ENCODE results near the gene ZNF750.

Gene ZNF750

DNA sequence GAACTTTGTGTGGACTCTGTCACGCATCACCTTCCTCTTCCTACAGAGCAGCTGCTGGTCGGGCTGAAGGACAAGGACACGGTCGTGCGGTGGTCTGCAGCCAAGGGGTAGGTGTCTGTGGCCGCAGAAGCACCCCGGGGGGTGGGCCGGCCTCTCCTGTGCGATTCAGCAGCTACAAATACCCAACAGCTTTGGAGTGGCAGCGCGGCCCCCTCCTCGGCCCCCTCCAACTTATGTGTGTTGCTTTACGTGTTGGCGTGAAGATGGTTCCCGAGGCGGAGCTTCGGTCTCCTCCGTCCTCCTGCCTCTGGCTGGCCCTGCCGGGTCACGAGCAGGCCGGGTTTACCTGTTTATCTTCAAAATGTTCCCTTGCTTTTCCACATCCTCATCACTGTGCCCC lies 32.3 kb downstream of the ZNF750 start:
- Histone ChIP-seq H3K36me3 (ENCODE audit: insufficient read depth, low read length) (peaks cover 30% of the 10 kb centered on the region), H3K9ac (ENCODE audit: low read length) (no peak overlapping the region), H3K4me1 (ENCODE audit: insufficient read depth, low read length, severe bottlenecking) (peaks cover 10% of the 10 kb centered on the region), H4K20me1 (ENCODE audit: insufficient read depth, low read length) (no peaks in the 10 kb centered on the region), H3F3A (ENCODE audit: insufficient read depth, low read length) (no peaks in the 10 kb centered on the region), H3K9me2 (ENCODE audit: low read depth, low read length) (no peaks in the 10 kb centered on the region), H3K4me2 (ENCODE audit: low read length) (no peak overlapping the region), H3K27me3 (ENCODE audit: insufficient read depth, low read length) (no peaks in the 10 kb centered on the region), H3K27ac (ENCODE audit: low read depth, low read length, poor library complexity, severe bottlenecking) (no peak overlapping the region), H2AFZ (ENCODE audit: low read length) (no peak overlapping the region), H3K4me3 (ENCODE audit: low read depth, low read length, poor library complexity, severe bottlenecking) (no peak overlapping the region), H3K9me3 (ENCODE audit: low read length) (no peaks in the 10 kb centered on the region), H3K79me2 (ENCODE audit: insufficient read depth, low read length) (no peaks in the 10 kb centered on the region)
- TF ChIP-seq EZH2 (IDR thresholded peaks at IDR 0.05; ENCODE audit: borderline replicate concordance, low read length) = no peak
- TF ChIP-seq, protein P1, sequence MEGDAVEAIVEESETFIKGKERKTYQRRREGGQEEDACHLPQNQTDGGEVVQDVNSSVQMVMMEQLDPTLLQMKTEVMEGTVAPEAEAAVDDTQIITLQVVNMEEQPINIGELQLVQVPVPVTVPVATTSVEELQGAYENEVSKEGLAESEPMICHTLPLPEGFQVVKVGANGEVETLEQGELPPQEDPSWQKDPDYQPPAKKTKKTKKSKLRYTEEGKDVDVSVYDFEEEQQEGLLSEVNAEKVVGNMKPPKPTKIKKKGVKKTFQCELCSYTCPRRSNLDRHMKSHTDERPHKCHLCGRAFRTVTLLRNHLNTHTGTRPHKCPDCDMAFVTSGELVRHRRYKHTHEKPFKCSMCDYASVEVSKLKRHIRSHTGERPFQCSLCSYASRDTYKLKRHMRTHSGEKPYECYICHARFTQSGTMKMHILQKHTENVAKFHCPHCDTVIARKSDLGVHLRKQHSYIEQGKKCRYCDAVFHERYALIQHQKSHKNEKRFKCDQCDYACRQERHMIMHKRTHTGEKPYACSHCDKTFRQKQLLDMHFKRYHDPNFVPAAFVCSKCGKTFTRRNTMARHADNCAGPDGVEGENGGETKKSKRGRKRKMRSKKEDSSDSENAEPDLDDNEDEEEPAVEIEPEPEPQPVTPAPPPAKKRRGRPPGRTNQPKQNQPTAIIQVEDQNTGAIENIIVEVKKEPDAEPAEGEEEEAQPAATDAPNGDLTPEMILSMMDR (IDR thresholded peaks at IDR 0.05; ENCODE audit: low read length) = no peak

DNA sequence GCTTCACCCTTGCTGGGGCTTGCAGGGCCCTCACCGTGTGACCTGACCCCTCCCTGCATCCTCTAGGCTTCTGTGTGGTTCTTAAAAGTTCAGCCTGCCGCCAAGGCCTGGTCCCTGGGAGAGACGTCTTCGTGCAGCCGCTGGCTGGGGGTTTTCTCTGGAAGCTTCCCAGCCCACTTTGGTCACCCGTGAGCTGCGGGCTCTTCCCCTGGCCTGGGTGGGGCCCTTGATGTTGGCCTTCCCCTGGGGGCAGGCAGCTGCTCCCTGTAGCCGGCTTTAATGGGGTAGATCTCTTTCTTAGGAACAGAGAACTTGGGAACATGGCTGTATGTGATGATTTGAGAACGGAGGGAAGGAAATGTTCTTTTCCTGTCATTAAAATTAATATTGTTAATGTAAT lies 32.7 kb downstream of the ZNF750 start:
- H3K9me3 ChIP-seq (ENCODE audit: low read length) = no peaks in the 10 kb centered on the region
- H3K27me3 ChIP-seq (ENCODE audit: insufficient read depth, low read length) = no peaks in the 10 kb centered on the region
- peaks cover 30% of the 10 kb centered on the region for H3K36me3 ChIP-seq (ENCODE audit: insufficient read depth, low read length)
- no peak overlapping the region for H3K27ac ChIP-seq (ENCODE audit: low read depth, low read length, poor library complexity, severe bottlenecking)
- no peaks in the 10 kb centered on the region for H3K9me2 ChIP-seq (ENCODE audit: low read depth, low read length)
- H4K20me1 ChIP-seq (ENCODE audit: insufficient read depth, low read length) = no peaks in the 10 kb centered on the region
- TF ChIP-seq, protein P1 (IDR thresholded peaks at IDR 0.05; ENCODE audit: low read length) = no peak
- no peak for TF ChIP-seq EZH2 (IDR thresholded peaks at IDR 0.05; ENCODE audit: borderline replicate concordance, low read length)
- H3K4me2 ChIP-seq (ENCODE audit: low read length) = no peak overlapping the region
- H3K4me1 ChIP-seq (ENCODE audit: insufficient read depth, low read length, severe bottlenecking) = peaks cover 10% of the 10 kb centered on the region
- H3K4me3 ChIP-seq (ENCODE audit: low read depth, low read length, poor library complexity, severe bottlenecking) = no peak overlapping the region
- H2AFZ ChIP-seq (ENCODE audit: low read length) = no peak overlapping the region
- H3K9ac ChIP-seq (ENCODE audit: low read length) = no peak overlapping the region
- no peaks in the 10 kb centered on the region for H3K79me2 ChIP-seq (ENCODE audit: insufficient read depth, low read length)
- no peaks in the 10 kb centered on the region for H3F3A ChIP-seq (ENCODE audit: insufficient read depth, low read length)

DNA sequence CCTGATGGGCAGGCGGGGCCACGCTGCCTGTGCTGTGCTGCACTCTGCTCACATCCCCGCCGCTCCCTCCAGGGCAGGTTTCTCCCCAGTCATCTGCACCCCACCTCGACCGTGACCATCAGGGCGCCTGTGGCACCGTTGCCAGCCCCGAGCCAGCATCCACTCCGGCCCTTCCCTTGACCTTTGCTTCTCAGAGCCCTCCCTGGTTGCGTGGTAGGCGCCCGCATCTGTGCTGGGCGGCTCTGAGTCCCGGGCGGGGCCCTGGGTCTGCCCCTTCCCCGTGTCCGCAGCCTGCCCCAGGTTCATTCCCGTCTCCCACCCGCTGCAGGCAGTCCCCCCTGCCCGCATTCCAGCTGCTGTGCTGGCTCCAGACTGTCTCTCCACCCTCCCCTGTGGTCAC lies 33.2 kb downstream of the ZNF750 start:
- Histone ChIP-seq H3K79me2 (ENCODE audit: insufficient read depth, low read length) (no peaks in the 10 kb centered on the region), H3K4me1 (ENCODE audit: insufficient read depth, low read length, severe bottlenecking) (peaks cover 10% of the 10 kb centered on the region), H3K9me2 (ENCODE audit: low read depth, low read length) (no peaks in the 10 kb centered on the region), H3K36me3 (ENCODE audit: insufficient read depth, low read length) (peaks cover 30% of the 10 kb centered on the region), H3K9ac (ENCODE audit: low read length) (no peak overlapping the region), H3K4me3 (ENCODE audit: low read depth, low read length, poor library complexity, severe bottlenecking) (no peak overlapping the region), H3K27ac (ENCODE audit: low read depth, low read length, poor library complexity, severe bottlenecking) (no peak overlapping the region), H3K4me2 (ENCODE audit: low read length) (no peak overlapping the region), H3K9me3 (ENCODE audit: low read length) (no peaks in the 10 kb centered on the region), H2AFZ (ENCODE audit: low read length) (no peak overlapping the region), H3K27me3 (ENCODE audit: insufficient read depth, low read length) (no peaks in the 10 kb centered on the region), H4K20me1 (ENCODE audit: insufficient read depth, low read length) (no peaks in the 10 kb centered on the region), H3F3A (ENCODE audit: insufficient read depth, low read length) (no peaks in the 10 kb centered on the region)
- TF ChIP-seq, protein P1 (IDR thresholded peaks at IDR 0.05; ENCODE audit: low read length) = no peak
- no peak for TF ChIP-seq EZH2 (IDR thresholded peaks at IDR 0.05; ENCODE audit: borderline replicate concordance, low read length)

All from OCI-LY1 (cell line).